Endodermal cell (in vitro differentiated cells): ENCODE data around the gene MGAT4A. TPM values are rescaled to one million over a fixed set of nuclear protein-coding genes. Genes with fewer than 3 reads are reported as not detected.

Experiments
- DNase-seq: peaks from one replicate; pipeline ENCODE4 v3.0.0-alpha.2; 2017
- H3K27ac ChIP-seq: 2 replicates; pipeline ENCODE4 v1.5.1; 2013; ENCODE audit warnings: mild to moderate bottlenecking, low read depth, low read length, moderate library complexity
- H3K27me3 ChIP-seq: 2 replicates; pipeline ENCODE4 v1.6.1; 2013; ENCODE audit warnings: mild to moderate bottlenecking, low read length, moderate library complexity; ENCODE audit not compliant: insufficient read depth, control insufficient read depth, poor library complexity, severe bottlenecking
- H3K36me3 ChIP-seq: 2 replicates; pipeline ENCODE4 v1.7.0; 2013; ENCODE audit warnings: mild to moderate bottlenecking, low read length, moderate library complexity; ENCODE audit not compliant: control insufficient read depth, insufficient read depth
- H3K4me1 ChIP-seq: one replicate; pipeline ENCODE4 v1.7.0; 2013; ENCODE audit warnings: low read length; ENCODE audit not compliant: control insufficient read depth, insufficient read depth
- H3K4me3 ChIP-seq: 2 replicates; pipeline ENCODE4 v1.5.1; 2013; ENCODE audit warnings: mild to moderate bottlenecking, low read length, moderate library complexity
- H3K9ac ChIP-seq: 2 replicates; pipeline ENCODE4 v1.6.1; 2013; ENCODE audit warnings: mild to moderate bottlenecking, low read length, moderate library complexity; ENCODE audit not compliant: poor library complexity, severe bottlenecking; ENCODE audit errors: extremely low read depth
- H3K9me3 ChIP-seq: 2 replicates; pipeline ENCODE4 v1.6.1; 2013; ENCODE audit warnings: mild to moderate bottlenecking, low read length, moderate library complexity; ENCODE audit not compliant: control insufficient read depth
- H3K27ac Mint-ChIP-seq: 2 replicates; pipeline ENCODE4 v1.8.0; 2020; ENCODE audit warnings: mixed read lengths
- H3K27me3 Mint-ChIP-seq: 2 replicates; pipeline ENCODE4 v1.8.0; 2021; ENCODE audit warnings: mild to moderate bottlenecking, mixed read lengths; ENCODE audit not compliant: insufficient read depth
- H3K36me3 Mint-ChIP-seq: 2 replicates; pipeline ENCODE4 v1.8.0; 2020; ENCODE audit warnings: low read depth, mixed read lengths
- H3K4me1 Mint-ChIP-seq: 2 replicates; pipeline ENCODE4 v1.8.0; 2020; ENCODE audit warnings: mixed read lengths
- H3K4me3 Mint-ChIP-seq: 2 replicates; pipeline ENCODE4 v1.8.0; 2020; ENCODE audit warnings: mild to moderate bottlenecking, moderate library complexity, mixed read lengths
- H3K9me3 Mint-ChIP-seq: 2 replicates; pipeline ENCODE4 v1.8.0; 2020; ENCODE audit warnings: mild to moderate bottlenecking, mixed read lengths
- CTCF ChIP-seq: fragments of 200-600 bp; sonication (generic); conservative IDR thresholded peaks from 2 replicates; pipeline ENCODE4 v1.5.0; 2021; ENCODE audit warnings: antibody characterized with exemption, mild to moderate bottlenecking
- WGBS, 2 experiments: methylation state at CpG; one replicate each; pipeline versions ENCODE4 v1.1.5 to v1.1.7; 2013; ENCODE audit warnings: missing lambda C conversion rate in 2 of 2, mixed read lengths in 1 of 2; ENCODE audit not compliant: insufficient coverage in 1 of 2, insufficient read length in 1 of 2; 5-methylcytosine and 5-hydroxymethylcytosine counted together
- total RNA-seq, 2 donors: library from RNA; stranded (reverse); fragmentation: NEBNext Ultra II Directional in 1 of 2; extraction: Animal tissue kit (Norgen Biotek cat#: 25700) in 1 of 2; gene quantifications; 2 replicates in 1 of 2; 3 replicates in 1 of 2; pipeline ENCODE4 v1.2.1, GENCODE V29; 2021

The MGAT4A gene
- total RNA-seq, 2 donors from 2014 or later = 8.2 to 11.1 TPM

GRCh38 chr2:98743835-98744234, 12.9 kb upstream of the MGAT4A start:
- H3K9me3 Mint-ChIP-seq = no peaks in the 10 kb centered on the region
- H3K4me3 ChIP-seq = no peak overlapping the region
- H3K4me1 ChIP-seq = no peaks in the 10 kb centered on the region
- peaks cover 4% of the 10 kb centered on the region for H3K27me3 ChIP-seq
- no peak overlapping the region for H3K27ac Mint-ChIP-seq
- 100% methylated on average over 1 of the region's 1 CpG for WGBS, 2 experiments
- no peaks in the 10 kb centered on the region for H3K4me1 Mint-ChIP-seq
- no peaks in the 10 kb centered on the region for H3K36me3 Mint-ChIP-seq
- no peak overlapping the region for H3K27ac ChIP-seq
- TF ChIP-seq CTCF = no peak
- H3K36me3 ChIP-seq = no peaks in the 10 kb centered on the region
- no peak for DNase-seq
- no peak overlapping the region for H3K4me3 Mint-ChIP-seq
- no peaks in the 10 kb centered on the region for H3K9me3 ChIP-seq
- no peak overlapping the region for H3K9ac ChIP-seq
- H3K27me3 Mint-ChIP-seq = peaks cover 20% of the 10 kb centered on the region

GRCh38 chr2:98739020-98739419, 8.1 kb upstream of the MGAT4A start:
- H3K4me3 ChIP-seq = no peak overlapping the region
- H3K4me1 ChIP-seq = no peaks in the 10 kb centered on the region
- H3K9ac ChIP-seq = no peak overlapping the region
- H3K9me3 ChIP-seq = no peaks in the 10 kb centered on the region
- Mint-ChIP-seq H3K27ac (no peak overlapping the region), H3K9me3 (no peaks in the 10 kb centered on the region), H3K4me1 (no peaks in the 10 kb centered on the region), H3K4me3 (no peak overlapping the region), H3K27me3 (peaks cover 18% of the 10 kb centered on the region), H3K36me3 (no peaks in the 10 kb centered on the region)
- no peaks in the 10 kb centered on the region for H3K36me3 ChIP-seq
- peaks cover 13% of the 10 kb centered on the region for H3K27me3 ChIP-seq
- no peak for TF ChIP-seq CTCF
- H3K27ac ChIP-seq = no peak overlapping the region
- DNase-seq = no peak

- H3K9ac ChIP-seq = no peak overlapping the region
- Mint-ChIP-seq H3K4me1 (no peaks in the 10 kb centered on the region), H3K4me3 (no peak overlapping the region), H3K9me3 (no peaks in the 10 kb centered on the region), H3K27ac (no peak overlapping the region), H3K36me3 (no peaks in the 10 kb centered on the region), H3K27me3 (peaks cover 25% of the 10 kb centered on the region)
- no peaks in the 10 kb centered on the region for H3K9me3 ChIP-seq
- no peaks in the 10 kb centered on the region for H3K36me3 ChIP-seq
- H3K27me3 ChIP-seq = peaks cover 18% of the 10 kb centered on the region
- H3K4me1 ChIP-seq = no peaks in the 10 kb centered on the region
- H3K4me3 ChIP-seq = no peak overlapping the region
- 83 to 92% methylated on average over 2 to 3 of the region's 3 CpGs for WGBS, 2 experiments
- TF ChIP-seq CTCF = no peak
- H3K27ac ChIP-seq = no peak overlapping the region
- no peak for DNase-seq
Observed at GRCh38 chr2:98738304-98738703, 7.4 kb upstream of the MGAT4A start.
